GM12892 (cell line): ENCODE data around the gene GRIA4.

Experiments used
- POLR2A ChIP-seq: IDR thresholded peaks from 2 replicates; pipeline ENCODE4 v1.6.1; 2011; ENCODE audit warnings: low read depth, low read length, control low read depth
- POLR2AphosphoS5 ChIP-seq: IDR thresholded peaks from 2 replicates; pipeline ENCODE4 v1.6.1; 2011; ENCODE audit warnings: low read depth, low read length, control low read depth
- TAF1 ChIP-seq: IDR thresholded peaks from 2 replicates; pipeline ENCODE4 v1.6.1; 2011; ENCODE audit warnings: low read depth, mild to moderate bottlenecking, control low read depth, low read length, borderline replicate concordance

GRCh38 chr11:105723269-105723668 is 113.4 kb downstream of the GRIA4 start:
- no peak for TF ChIP-seq POLR2A
- no peak for TF ChIP-seq TAF1
- no peak for TF ChIP-seq POLR2AphosphoS5
